Body of pancreas (tissue), 4 donors: ENCODE data around the gene ABHD12B.

ENCODE experiments used
- POLR2A ChIP-seq, 3 donors: fragments of 450-650 bp; IDR thresholded peaks; one replicate each; pipeline ENCODE4 v1.6.1; 2016; ENCODE audit warnings: antibody characterized with exemption in 3 of 3, mild to moderate bottlenecking in 2 of 3
- TF ChIP-seq, protein P1 (sequence below), 7 experiments: fragments of 450-650 bp in 4 of 7; fragments of 200-600 bp in 3 of 7; sonication (generic) in 3 of 7; IDR thresholded peaks; one replicate each; pipeline ENCODE4 v1.5.1; 2016 to 2019; ENCODE audit warnings: antibody characterized with exemption in 7 of 7

DNA sequence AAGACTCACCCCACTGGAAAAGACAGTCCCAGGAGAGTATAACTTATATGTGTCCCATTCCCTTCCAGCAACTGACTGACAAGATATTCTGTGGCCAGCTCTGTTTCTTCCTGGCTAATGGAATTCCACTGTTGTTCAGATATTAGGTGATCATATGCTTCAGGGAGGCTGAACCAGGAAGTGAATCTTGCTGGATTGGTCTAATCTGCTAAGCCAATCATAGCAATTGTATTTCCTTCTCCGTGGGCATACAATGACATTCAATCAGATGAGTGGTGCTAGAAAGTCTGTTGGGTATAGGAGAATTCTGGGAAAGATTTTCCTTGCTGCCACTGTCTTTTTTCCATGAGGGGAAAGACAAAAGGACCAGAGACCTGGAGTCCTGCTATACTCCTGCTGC lies 60.3 kb downstream of the ABHD12B start:
- TF ChIP-seq, protein P1, sequence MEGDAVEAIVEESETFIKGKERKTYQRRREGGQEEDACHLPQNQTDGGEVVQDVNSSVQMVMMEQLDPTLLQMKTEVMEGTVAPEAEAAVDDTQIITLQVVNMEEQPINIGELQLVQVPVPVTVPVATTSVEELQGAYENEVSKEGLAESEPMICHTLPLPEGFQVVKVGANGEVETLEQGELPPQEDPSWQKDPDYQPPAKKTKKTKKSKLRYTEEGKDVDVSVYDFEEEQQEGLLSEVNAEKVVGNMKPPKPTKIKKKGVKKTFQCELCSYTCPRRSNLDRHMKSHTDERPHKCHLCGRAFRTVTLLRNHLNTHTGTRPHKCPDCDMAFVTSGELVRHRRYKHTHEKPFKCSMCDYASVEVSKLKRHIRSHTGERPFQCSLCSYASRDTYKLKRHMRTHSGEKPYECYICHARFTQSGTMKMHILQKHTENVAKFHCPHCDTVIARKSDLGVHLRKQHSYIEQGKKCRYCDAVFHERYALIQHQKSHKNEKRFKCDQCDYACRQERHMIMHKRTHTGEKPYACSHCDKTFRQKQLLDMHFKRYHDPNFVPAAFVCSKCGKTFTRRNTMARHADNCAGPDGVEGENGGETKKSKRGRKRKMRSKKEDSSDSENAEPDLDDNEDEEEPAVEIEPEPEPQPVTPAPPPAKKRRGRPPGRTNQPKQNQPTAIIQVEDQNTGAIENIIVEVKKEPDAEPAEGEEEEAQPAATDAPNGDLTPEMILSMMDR (IDR thresholded peaks at IDR 0.05) = no peak
- no peak for TF ChIP-seq POLR2A (IDR thresholded peaks at IDR 0.05)
